Keratinocyte (primary cell): ENCODE data around the gene DDIT3. TPM values are rescaled to one million over a fixed set of nuclear protein-coding genes. Genes with fewer than 3 reads are reported as not detected.
A peak's percentile ranks its signal among the peaks of the same experiment; 100 is the strongest.

Experiments
- DNase-seq: peaks from one replicate; pipeline ENCODE4 v3.0.0-alpha.2; 2011; ENCODE audit warnings: low read depth, missing footprints, low spot score
- FAIRE-seq: peaks from 2 replicates; lab custom pipeline; 2011; peaks lifted over from hg19 to GRCh38; lab: Jason Lieb, UNC
- H2AFZ ChIP-seq: 2 replicates; pipeline ENCODE4 v1.6.0; 2012; ENCODE audit warnings: low read length, control low read depth, inconsistent platforms; ENCODE audit not compliant: control insufficient read depth
- H3K27ac ChIP-seq: 2 replicates; pipeline ENCODE4 v1.5.1; 2011; ENCODE audit warnings: low read length; ENCODE audit not compliant: control insufficient read depth, insufficient read depth
- H3K27me3 ChIP-seq: 3 replicates; pipeline ENCODE4 v1.6.0; 2011; ENCODE audit warnings: low read length; ENCODE audit not compliant: control insufficient read depth, insufficient read depth; ENCODE audit errors: extremely low read depth
- H3K36me3 ChIP-seq, 2 experiments: 2 replicates in 1 of 2; 3 replicates in 1 of 2; pipeline ENCODE4 v1.5.1; 2011; ENCODE audit warnings: low read length in 2 of 2, mild to moderate bottlenecking in 1 of 2; ENCODE audit not compliant: control insufficient read depth in 2 of 2, insufficient read depth in 2 of 2; ENCODE audit errors: extremely low read depth in 1 of 2
- H3K4me1 ChIP-seq: 3 replicates; pipeline ENCODE4 v1.5.1; 2011; ENCODE audit warnings: low read length; ENCODE audit not compliant: control insufficient read depth, insufficient read depth; ENCODE audit errors: extremely low read depth
- H3K4me2 ChIP-seq: 3 replicates; pipeline ENCODE4 v1.6.0; 2011; ENCODE audit warnings: low read depth, low read length; ENCODE audit not compliant: control insufficient read depth, insufficient read depth; ENCODE audit errors: extremely low read depth
- H3K4me3 ChIP-seq, 3 experiments: fragments of 200-600 bp in 1 of 3; sonication (generic) in 1 of 3; 2 replicates in 2 of 3; 3 replicates in 1 of 3; pipeline ENCODE4 v1.5.1; 2011 to 2016; ENCODE audit warnings: low read length in 3 of 3, mild to moderate bottlenecking in 3 of 3, control low read depth in 2 of 3, inconsistent platforms in 1 of 3, low read depth in 1 of 3, mixed read lengths in 1 of 3, mixed run types in 1 of 3, moderate library complexity in 1 of 3; ENCODE audit not compliant: control insufficient read depth in 2 of 3, insufficient read depth in 2 of 3; ENCODE audit errors: extremely low read depth in 1 of 3
- H3K79me2 ChIP-seq: 2 replicates; pipeline ENCODE4 v1.6.0; 2012; ENCODE audit warnings: low read length; ENCODE audit not compliant: control insufficient read depth, insufficient read depth
- H3K9ac ChIP-seq: 3 replicates; pipeline ENCODE4 v1.6.0; 2011; ENCODE audit warnings: low read length; ENCODE audit not compliant: control insufficient read depth, insufficient read depth; ENCODE audit errors: extremely low read depth
- H3K9me1 ChIP-seq: 3 replicates; pipeline ENCODE4 v1.6.0; 2011; ENCODE audit warnings: low read length; ENCODE audit not compliant: control insufficient read depth, insufficient read depth; ENCODE audit errors: extremely low read depth
- H3K9me3 ChIP-seq: 2 replicates; pipeline ENCODE4 v1.5.1; 2012; ENCODE audit warnings: low read depth, low read length; ENCODE audit not compliant: control insufficient read depth
- H4K20me1 ChIP-seq: 3 replicates; pipeline ENCODE4 v1.6.0; 2011; ENCODE audit warnings: low read length; ENCODE audit not compliant: control insufficient read depth, insufficient read depth; ENCODE audit errors: extremely low read depth
- EZH2 ChIP-seq: IDR thresholded peaks from one replicate; pipeline ENCODE4 v1.6.1; 2012; ENCODE audit warnings: inconsistent platforms, mild to moderate bottlenecking, low read length, moderate library complexity
- dilution Hi-C: fragments of 300-500 bp; cut with MboI; formaldehyde crosslinking; loops from one replicate; pipeline ENCODE4 v1.7.0; 2020; ENCODE audit warnings: low sequenced_read_pairs; ENCODE audit not compliant: extremely low pct_ligation_motif_present
- polyA plus RNA-seq, 5 experiments: library from polyadenylated mRNA; depleted of rRNA in 3 of 5; stranded (reverse) in 3 of 5; stranded (forward) in 1 of 5; unstranded in 1 of 5; fragments of >200 nt; gene quantifications; 1 replicate in 1 of 5; 2 replicates in 3 of 5; 3 replicates in 1 of 5; pipeline versions ENCODE4 v1.2.1 to v1.2.3, GENCODE V29; 2011 to 2012; ENCODE audit warnings: missing spikeins in 2 of 5, low read depth in 1 of 5, low replicate concordance in 1 of 5
- TF ChIP-seq, protein P1 (sequence below), 3 experiments: IDR thresholded peaks in 1 of 3; conservative IDR thresholded peaks in 1 of 3; optimal IDR thresholded peaks in 1 of 3; 2 replicates in 2 of 3; 3 replicates in 1 of 3; pipeline versions ENCODE3 to v1.5.1; 2011; ENCODE audit warnings: low read length in 3 of 3, mild to moderate bottlenecking in 3 of 3, moderate library complexity in 2 of 3, control low read depth in 1 of 3, inconsistent platforms in 1 of 3; ENCODE audit not compliant: insufficient read depth in 2 of 3; ENCODE audit errors: extremely low read depth in 1 of 3

The DDIT3 gene
- polyA plus RNA-seq, 1 donor (not counting 4 experiments of a cell fraction or from before 2014, with no cell fraction given): 25.6 TPM

GRCh38 chr12:57545809-57546437 is 25.6 kb upstream of the DDIT3 start:
- no peak for TF ChIP-seq EZH2
- TF ChIP-seq, protein P1, sequence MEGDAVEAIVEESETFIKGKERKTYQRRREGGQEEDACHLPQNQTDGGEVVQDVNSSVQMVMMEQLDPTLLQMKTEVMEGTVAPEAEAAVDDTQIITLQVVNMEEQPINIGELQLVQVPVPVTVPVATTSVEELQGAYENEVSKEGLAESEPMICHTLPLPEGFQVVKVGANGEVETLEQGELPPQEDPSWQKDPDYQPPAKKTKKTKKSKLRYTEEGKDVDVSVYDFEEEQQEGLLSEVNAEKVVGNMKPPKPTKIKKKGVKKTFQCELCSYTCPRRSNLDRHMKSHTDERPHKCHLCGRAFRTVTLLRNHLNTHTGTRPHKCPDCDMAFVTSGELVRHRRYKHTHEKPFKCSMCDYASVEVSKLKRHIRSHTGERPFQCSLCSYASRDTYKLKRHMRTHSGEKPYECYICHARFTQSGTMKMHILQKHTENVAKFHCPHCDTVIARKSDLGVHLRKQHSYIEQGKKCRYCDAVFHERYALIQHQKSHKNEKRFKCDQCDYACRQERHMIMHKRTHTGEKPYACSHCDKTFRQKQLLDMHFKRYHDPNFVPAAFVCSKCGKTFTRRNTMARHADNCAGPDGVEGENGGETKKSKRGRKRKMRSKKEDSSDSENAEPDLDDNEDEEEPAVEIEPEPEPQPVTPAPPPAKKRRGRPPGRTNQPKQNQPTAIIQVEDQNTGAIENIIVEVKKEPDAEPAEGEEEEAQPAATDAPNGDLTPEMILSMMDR (optimal IDR thresholded peaks at IDR 0.05 in 1 of 3, IDR thresholded peaks at IDR 0.05 in 1 of 3, conservative IDR thresholded peaks at IDR 0.05 in 1 of 3; ENCODE audit: extremely low read depth in 1 of 3, insufficient read depth in 2 of 3, low read length in 3 of 3): no peak
- H3K36me3 ChIP-seq: peaks cover 12 to 13% of the 10 kb centered on the region in 2 experiments
- peaks cover 20% of the 10 kb centered on the region for H3K4me1 ChIP-seq
- dilution Hi-C loops: no loop called here
- H3K9me3 ChIP-seq: no peaks in the 10 kb centered on the region
- peak; percentile 82 for FAIRE-seq
- H2AFZ ChIP-seq: peak overlapping the region; percentile 19
- H3K27ac ChIP-seq: peak overlapping the region; percentile 87
- H3K9me1 ChIP-seq: peaks cover 3% of the 10 kb centered on the region
- H3K27me3 ChIP-seq: peaks cover 26% of the 10 kb centered on the region
- peaks cover 7% of the 10 kb centered on the region for H4K20me1 ChIP-seq
- H3K79me2 ChIP-seq: peaks cover 33% of the 10 kb centered on the region
- DNase-seq: no peak
- H3K4me2 ChIP-seq: peak overlapping the region; percentile 95
- peak overlapping the region; percentile 93 for H3K9ac ChIP-seq
- H3K4me3 ChIP-seq: peak overlapping the region; percentile 84 to 98 (median 93)

DNA sequence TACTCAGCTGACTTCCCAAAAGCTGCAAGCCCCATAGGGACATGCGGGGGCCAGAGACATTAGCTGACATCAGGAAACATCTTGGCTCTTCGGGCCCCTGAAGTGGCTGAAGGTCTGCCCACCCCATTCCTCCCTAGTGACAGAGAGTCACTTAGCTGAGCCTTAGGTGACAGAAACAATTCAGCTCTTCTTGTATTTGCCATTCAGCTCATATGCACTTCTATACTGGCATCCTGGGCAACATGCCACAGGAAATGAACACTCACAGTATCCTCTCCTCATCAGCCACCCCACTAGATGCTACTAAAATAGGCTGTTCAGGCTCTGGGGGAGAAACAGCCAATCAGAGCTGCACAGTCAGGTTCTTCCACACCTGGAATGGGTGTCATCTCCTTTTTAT is 23.3 kb upstream of the DDIT3 start:
- peaks cover 7% of the 10 kb centered on the region for H4K20me1 ChIP-seq
- dilution Hi-C loops: no loop called here
- peaks cover 33% of the 10 kb centered on the region for H3K79me2 ChIP-seq
- H3K4me1 ChIP-seq: peaks cover 20% of the 10 kb centered on the region
- no peak overlapping the region for H3K4me3 ChIP-seq
- H3K36me3 ChIP-seq: peaks cover 19 to 20% of the 10 kb centered on the region in 2 experiments
- H2AFZ ChIP-seq: no peak overlapping the region
- H3K9ac ChIP-seq: no peak overlapping the region
- DNase-seq: no peak
- no peak for FAIRE-seq
- peaks cover 3% of the 10 kb centered on the region for H3K9me1 ChIP-seq
- no peak overlapping the region for H3K27ac ChIP-seq
- TF ChIP-seq, protein P1 (optimal IDR thresholded peaks at IDR 0.05 in 1 of 3, IDR thresholded peaks at IDR 0.05 in 1 of 3, conservative IDR thresholded peaks at IDR 0.05 in 1 of 3; ENCODE audit: extremely low read depth in 1 of 3, insufficient read depth in 2 of 3, low read length in 3 of 3): no peak
- no peak for TF ChIP-seq EZH2
- peaks cover 4% of the 10 kb centered on the region for H3K27me3 ChIP-seq
- H3K4me2 ChIP-seq: no peak overlapping the region
- H3K9me3 ChIP-seq: no peaks in the 10 kb centered on the region
